Duodenal mucosa (tissue), 2 donors: ENCODE measurements around the gene TENT5C.

ENCODE experiments used
- H3K27ac ChIP-seq: one replicate; pipeline ENCODE4 v1.7.0; 2013; ENCODE audit warnings: low read depth, low read length
- H3K27me3 ChIP-seq, 2 donors: one replicate each; pipeline ENCODE4 v1.7.0; 2013; ENCODE audit warnings: low read length in 2 of 2, control low read depth in 1 of 2; ENCODE audit not compliant: insufficient read depth in 2 of 2, control insufficient read depth in 1 of 2
- H3K36me3 ChIP-seq, 2 donors: one replicate each; pipeline ENCODE4 v1.7.0; 2013; ENCODE audit warnings: low read length in 2 of 2, control low read depth in 1 of 2; ENCODE audit not compliant: insufficient read depth in 2 of 2, control insufficient read depth in 1 of 2
- H3K4me1 ChIP-seq, 2 donors: one replicate each; pipeline ENCODE4 v1.7.0; 2013; ENCODE audit warnings: low read length in 2 of 2, control low read depth in 1 of 2; ENCODE audit not compliant: insufficient read depth in 2 of 2, control insufficient read depth in 1 of 2
- H3K4me3 ChIP-seq, 2 donors: one replicate each; pipeline ENCODE4 v1.7.0; 2013; ENCODE audit warnings: low read length in 2 of 2, low read depth in 1 of 2
- H3K9ac ChIP-seq, 2 donors: one replicate each; pipeline ENCODE4 v1.7.0; 2013; ENCODE audit warnings: low read length in 2 of 2, low read depth in 1 of 2
- H3K9me3 ChIP-seq, 2 donors: one replicate each; pipeline ENCODE4 v1.7.0; 2013; ENCODE audit warnings: low read length in 2 of 2, control low read depth in 1 of 2; ENCODE audit not compliant: control insufficient read depth in 1 of 2

Gene TENT5C

DNA sequence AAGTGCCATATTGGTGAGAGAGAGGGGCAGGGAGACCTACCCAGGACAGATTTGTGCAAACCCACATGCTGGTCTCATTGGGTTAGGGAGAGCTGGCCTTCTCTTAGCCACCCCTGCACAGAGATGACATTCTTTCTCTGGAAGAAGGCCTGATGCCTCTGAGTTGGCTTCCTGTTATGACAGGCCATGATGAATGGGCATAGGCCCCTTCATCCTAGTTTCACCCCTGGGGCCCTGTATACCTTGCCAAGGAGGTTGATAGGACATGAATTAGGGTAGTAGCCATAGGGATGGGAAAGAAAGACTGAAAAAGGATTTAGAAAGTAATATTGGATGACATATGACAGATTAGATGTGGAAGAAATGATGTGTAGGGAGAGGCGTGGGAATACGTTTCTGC, 46.6 kb downstream of the TENT5C start:
- Histone ChIP-seq H3K4me3 (no peak overlapping the region), H3K36me3 (no peaks in the 10 kb centered on the region), H3K4me1 (peaks cover 18 to 26% of the 10 kb centered on the region in 2 donors), H3K9ac (no peak overlapping the region), H3K9me3 (no peaks in the 10 kb centered on the region), H3K27ac (no peak overlapping the region), H3K27me3 (no peaks in the 10 kb centered on the region)

DNA sequence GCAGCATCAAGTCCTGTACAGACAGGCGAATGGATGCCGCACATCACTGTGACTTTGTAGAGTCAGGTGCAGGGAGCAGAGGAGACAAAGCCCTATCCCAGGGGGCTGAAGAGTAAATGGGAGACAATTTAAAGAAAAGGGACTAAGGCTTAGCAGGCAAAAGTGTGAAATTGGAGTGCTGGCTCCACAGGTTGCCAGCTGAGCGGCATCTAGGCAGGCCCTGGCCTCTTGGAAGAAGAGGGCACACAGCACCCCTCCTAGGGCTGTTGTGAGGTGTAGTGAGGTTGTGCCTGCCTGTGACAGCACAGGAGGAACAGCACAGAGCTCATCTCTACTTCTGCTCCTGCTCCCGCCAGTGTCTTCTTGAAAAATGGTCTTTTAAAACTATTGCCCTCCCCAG, 47.3 kb downstream of the TENT5C start:
- Histone ChIP-seq H3K4me3 (no peak overlapping the region), H3K36me3 (no peaks in the 10 kb centered on the region), H3K4me1 (peaks cover 22 to 26% of the 10 kb centered on the region in 2 donors), H3K27ac (no peak overlapping the region), H3K27me3 (no peaks in the 10 kb centered on the region), H3K9ac (no peak overlapping the region), H3K9me3 (no peaks in the 10 kb centered on the region)

DNA sequence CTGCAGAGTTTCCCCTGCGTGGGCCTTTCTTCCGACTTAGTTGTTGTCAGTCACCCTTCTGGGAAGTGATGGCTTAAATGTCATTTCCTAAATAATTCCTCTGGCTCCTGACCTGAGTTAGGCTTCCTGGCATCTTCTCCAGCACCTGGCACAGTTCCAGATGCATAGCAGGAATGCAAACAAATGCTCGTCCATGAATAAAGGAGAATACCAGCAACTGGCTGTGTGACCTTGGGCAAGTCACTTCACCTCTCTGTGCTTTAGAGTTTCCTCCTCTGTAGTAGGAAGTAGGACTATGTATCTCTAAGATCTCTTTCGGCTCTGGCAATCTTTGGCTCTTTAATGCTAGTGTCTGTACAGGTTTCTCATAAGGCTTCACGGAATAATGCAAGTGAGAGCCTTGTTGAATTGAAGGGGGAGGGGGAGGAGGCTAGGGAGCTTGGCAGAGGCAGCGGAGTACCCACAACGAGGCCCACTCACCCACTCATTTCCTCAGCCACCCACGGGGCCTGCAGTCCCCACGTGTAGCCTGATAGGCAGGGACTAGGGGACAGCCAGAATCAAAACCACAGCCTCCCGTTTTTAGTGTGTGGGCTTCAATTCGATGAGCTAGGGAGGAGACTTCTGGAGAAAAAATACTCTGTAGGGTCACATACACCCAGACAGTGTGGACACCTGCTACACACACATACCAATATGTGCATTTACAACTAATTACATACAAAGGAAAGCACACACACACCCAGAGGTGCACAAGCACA, 48.1 kb downstream of the TENT5C start:
- Histone ChIP-seq H3K27ac (no peak overlapping the region), H3K9ac (peak overlapping the region in 1 of 2 donors; percentile 7), H3K4me3 (no peak overlapping the region), H3K27me3 (no peaks in the 10 kb centered on the region), H3K36me3 (no peaks in the 10 kb centered on the region), H3K9me3 (no peaks in the 10 kb centered on the region), H3K4me1 (peaks cover 22 to 26% of the 10 kb centered on the region in 2 donors)

DNA sequence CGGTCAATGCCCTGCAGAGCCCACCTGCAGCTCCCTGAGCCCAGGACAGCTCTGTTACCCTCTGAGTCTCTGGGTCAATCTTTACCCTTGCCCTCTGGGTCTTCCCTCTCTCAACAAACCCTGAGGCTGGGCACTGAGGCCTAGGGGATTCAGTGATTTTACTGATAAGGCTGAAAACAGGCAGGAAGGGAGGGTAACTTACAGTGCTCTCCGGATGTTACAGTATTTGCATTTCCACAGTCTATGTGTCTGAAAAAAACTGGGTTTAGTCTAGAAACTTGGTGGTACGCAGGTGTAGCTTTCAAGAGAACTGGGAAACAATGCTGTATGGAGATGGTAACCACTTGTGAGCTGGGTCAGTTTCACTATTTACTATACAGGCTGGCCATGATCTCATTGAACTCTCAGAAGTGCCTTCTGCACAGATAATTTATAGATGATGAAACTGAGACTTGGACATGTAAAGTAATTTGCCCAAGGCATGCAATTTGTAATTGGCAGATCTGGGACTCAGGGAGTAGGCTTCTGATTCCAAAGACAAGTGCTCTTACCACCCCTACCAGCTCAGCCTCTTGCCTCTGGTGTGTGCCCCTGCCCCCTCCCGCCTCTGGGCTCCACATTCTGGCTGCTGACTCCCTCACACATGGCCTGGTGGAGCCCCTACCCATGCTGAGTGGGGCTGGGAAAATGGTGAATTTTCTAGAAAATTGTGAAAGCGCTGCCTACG, 48.8 kb downstream of the TENT5C start:
- Histone ChIP-seq H3K27me3 (no peaks in the 10 kb centered on the region), H3K4me1 (peaks cover 29 to 30% of the 10 kb centered on the region in 2 donors), H3K4me3 (no peak overlapping the region), H3K27ac (peak overlapping the region; percentile 45), H3K9me3 (no peaks in the 10 kb centered on the region), H3K9ac (peak overlapping the region in 1 of 2 donors; percentile 7), H3K36me3 (no peaks in the 10 kb centered on the region)

DNA sequence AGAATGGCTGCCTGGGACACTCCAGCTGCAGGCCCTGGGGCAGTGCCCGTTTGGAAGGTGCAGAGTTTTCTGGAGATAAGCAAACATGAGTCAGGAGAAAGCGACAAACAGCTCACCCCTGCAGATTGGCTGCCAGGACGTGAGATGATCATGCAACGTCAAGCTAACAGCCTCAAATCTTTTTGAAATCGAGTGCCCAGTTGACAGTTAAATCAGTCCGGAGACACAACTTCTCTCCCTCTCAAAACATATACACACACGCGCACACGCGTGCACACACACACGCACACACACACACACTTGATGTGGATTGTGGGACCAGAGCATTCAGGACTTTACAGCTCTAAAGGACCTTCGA, 49.4 kb downstream of the TENT5C start:
- Histone ChIP-seq H3K4me1 (peaks cover 30 to 33% of the 10 kb centered on the region in 2 donors), H3K27ac (peak overlapping the region; percentile 45), H3K9ac (peak overlapping the region in 1 of 2 donors; percentile 6), H3K36me3 (no peaks in the 10 kb centered on the region), H3K4me3 (no peak overlapping the region), H3K27me3 (no peaks in the 10 kb centered on the region), H3K9me3 (no peaks in the 10 kb centered on the region)

DNA sequence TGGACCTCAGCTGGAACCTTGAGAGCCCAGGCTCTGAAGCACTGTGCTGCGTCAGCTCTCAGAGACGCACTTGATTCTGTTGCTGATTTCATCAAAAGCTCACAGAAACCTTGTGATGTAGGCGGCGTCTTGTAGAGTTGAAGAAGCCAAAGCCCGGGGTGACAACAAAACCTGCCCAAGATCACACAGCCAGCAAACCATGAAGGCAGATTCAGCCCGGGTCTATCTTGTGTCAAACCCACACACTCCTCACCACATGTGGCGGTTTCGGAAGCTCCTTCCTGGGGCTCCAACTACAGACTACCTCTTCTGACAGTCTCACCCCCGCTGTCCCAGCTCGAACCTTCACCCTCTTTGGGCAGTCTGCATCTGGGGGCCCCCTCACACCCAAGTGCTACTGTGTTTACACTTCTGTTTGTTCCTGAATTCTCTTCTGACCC, 50.4 kb downstream of the TENT5C start:
- no peak overlapping the region for H3K27ac ChIP-seq
- H3K27me3 ChIP-seq, result no peaks in the 10 kb centered on the region
- no peak overlapping the region for H3K4me3 ChIP-seq
- no peaks in the 10 kb centered on the region for H3K9me3 ChIP-seq
- no peaks in the 10 kb centered on the region for H3K36me3 ChIP-seq
- H3K9ac ChIP-seq, result no peak overlapping the region
- H3K4me1 ChIP-seq, result peaks cover 30 to 38% of the 10 kb centered on the region in 2 donors

GRCh38 chr1:117657031-117657430, 51.2 kb downstream of the TENT5C start:
- Histone ChIP-seq H3K4me3 (no peak overlapping the region), H3K9ac (no peak overlapping the region), H3K4me1 (peaks cover 30 to 38% of the 10 kb centered on the region in 2 donors), H3K27ac (no peak overlapping the region), H3K27me3 (no peaks in the 10 kb centered on the region), H3K36me3 (no peaks in the 10 kb centered on the region), H3K9me3 (no peaks in the 10 kb centered on the region)

- Histone ChIP-seq H3K4me1 (peaks cover 33 to 42% of the 10 kb centered on the region in 2 donors), H3K27me3 (no peaks in the 10 kb centered on the region), H3K27ac (no peak overlapping the region), H3K4me3 (no peak overlapping the region), H3K36me3 (no peaks in the 10 kb centered on the region), H3K9ac (no peak overlapping the region), H3K9me3 (no peaks in the 10 kb centered on the region)
These were observed 52.3 kb downstream of the TENT5C start for GRCh38 chr1:117657949-117658660.

DNA sequence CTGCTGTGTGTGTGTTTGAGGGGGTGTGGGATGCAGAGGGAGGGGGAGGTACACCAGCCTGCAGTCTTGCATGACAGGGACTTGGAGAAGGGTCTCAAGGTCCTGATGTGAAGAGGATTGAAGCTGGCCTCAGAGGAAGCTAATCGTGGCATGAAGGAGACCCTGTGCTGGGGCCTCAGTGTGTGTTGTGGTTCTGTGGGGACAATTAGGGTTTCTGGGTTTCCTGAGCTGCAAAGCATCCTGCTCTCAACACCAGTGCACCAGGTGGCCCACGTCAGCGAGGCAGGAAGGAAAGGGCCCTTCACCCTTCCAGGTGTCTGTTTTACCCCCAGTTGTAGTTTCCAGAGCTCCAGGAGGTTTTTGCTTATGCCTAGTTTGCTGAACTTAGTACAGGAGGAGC, 52.8 kb downstream of the TENT5C start:
- H3K4me1 ChIP-seq, result peaks cover 38 to 48% of the 10 kb centered on the region in 2 donors
- H3K27me3 ChIP-seq, result no peaks in the 10 kb centered on the region

More for the DNA sequence above, 52.8 kb downstream of the TENT5C start:
- no peak overlapping the region for H3K9ac ChIP-seq
- H3K27ac ChIP-seq, result no peak overlapping the region
- H3K9me3 ChIP-seq, result no peaks in the 10 kb centered on the region
- no peaks in the 10 kb centered on the region for H3K36me3 ChIP-seq
- H3K4me3 ChIP-seq, result no peak overlapping the region
